Tibial nerve (tissue), 4 donors: Measurements from ENCODE around the gene MYRIP. TPM values are rescaled to one million over a fixed set of nuclear protein-coding genes. Genes with fewer than 3 reads are reported as not detected.

Experiments
- DNase-seq, 2 donors: peaks; one replicate each; pipeline ENCODE4 v3.0.0-alpha.2; 2019; ENCODE audit warnings: low spot score in 2 of 2
- H3K27ac ChIP-seq, 4 donors: fragments of 200-600 bp; sonication (generic) in 3 of 4; one replicate each; pipeline ENCODE4 v1.5.1; 2017 to 2019; ENCODE audit warnings: mild to moderate bottlenecking in 1 of 4
- H3K27me3 ChIP-seq, 2 donors: fragments of 200-600 bp; sonication (generic) in 1 of 2; one replicate each; pipeline versions ENCODE4 v1.5.1 to v1.6.0; 2017 to 2019
- H3K36me3 ChIP-seq, 3 donors: fragments of 200-600 bp; sonication (generic); one replicate each; pipeline ENCODE4 v1.5.1; 2018 to 2019
- H3K4me1 ChIP-seq, 4 donors: fragments of 200-600 bp; sonication (generic) in 3 of 4; one replicate each; pipeline ENCODE4 v1.5.1; 2017 to 2019
- H3K4me3 ChIP-seq, 4 donors: fragments of 200-600 bp; sonication (generic) in 3 of 4; one replicate each; pipeline ENCODE4 v1.5.1; 2017 to 2019; ENCODE audit warnings: mild to moderate bottlenecking in 1 of 4, moderate library complexity in 1 of 4
- H3K9me3 ChIP-seq, 4 donors: fragments of 200-600 bp; sonication (generic) in 3 of 4; one replicate each; pipeline ENCODE4 v1.5.1; 2017 to 2019
- EP300 ChIP-seq, 2 donors: sonication (generic); formaldehyde crosslinking; IDR thresholded peaks; one replicate each; pipeline ENCODE4 v1.6.1; 2017; ENCODE audit warnings: antibody characterized with exemption in 2 of 2, mild to moderate bottlenecking in 1 of 2
- POLR2A ChIP-seq, 2 donors: fragments of 450-650 bp; IDR thresholded peaks; one replicate each; pipeline ENCODE4 v1.6.1; 2017; ENCODE audit warnings: antibody characterized with exemption in 2 of 2, mild to moderate bottlenecking in 2 of 2, moderate library complexity in 2 of 2
- WGBS, 2 donors: methylation state at CpG; one replicate each; pipeline ENCODE4 v1.1.5; 2018; 5-methylcytosine and 5-hydroxymethylcytosine counted together
- total RNA-seq, 4 donors: library from RNA; depleted of rRNA; stranded (reverse); fragments of >200 nt; gene quantifications; one replicate each; pipeline ENCODE4 v1.1.0, GENCODE V29; 2016
- TF ChIP-seq, protein P1 (sequence below), 5 experiments: fragments of 200-600 bp in 3 of 5; fragments of 450-650 bp in 2 of 5; sonication (generic) in 3 of 5; IDR thresholded peaks; one replicate each; pipeline ENCODE4 v1.5.1; 2016 to 2019; ENCODE audit warnings: antibody characterized with exemption in 5 of 5, mild to moderate bottlenecking in 3 of 5, moderate library complexity in 2 of 5

The MYRIP gene
- 10 to 100 TPM in 2 of 4 donors, 1 to 10 TPM in 2; 2.9 to 12.0 (median 9.9) TPM for total RNA-seq

DNA sequence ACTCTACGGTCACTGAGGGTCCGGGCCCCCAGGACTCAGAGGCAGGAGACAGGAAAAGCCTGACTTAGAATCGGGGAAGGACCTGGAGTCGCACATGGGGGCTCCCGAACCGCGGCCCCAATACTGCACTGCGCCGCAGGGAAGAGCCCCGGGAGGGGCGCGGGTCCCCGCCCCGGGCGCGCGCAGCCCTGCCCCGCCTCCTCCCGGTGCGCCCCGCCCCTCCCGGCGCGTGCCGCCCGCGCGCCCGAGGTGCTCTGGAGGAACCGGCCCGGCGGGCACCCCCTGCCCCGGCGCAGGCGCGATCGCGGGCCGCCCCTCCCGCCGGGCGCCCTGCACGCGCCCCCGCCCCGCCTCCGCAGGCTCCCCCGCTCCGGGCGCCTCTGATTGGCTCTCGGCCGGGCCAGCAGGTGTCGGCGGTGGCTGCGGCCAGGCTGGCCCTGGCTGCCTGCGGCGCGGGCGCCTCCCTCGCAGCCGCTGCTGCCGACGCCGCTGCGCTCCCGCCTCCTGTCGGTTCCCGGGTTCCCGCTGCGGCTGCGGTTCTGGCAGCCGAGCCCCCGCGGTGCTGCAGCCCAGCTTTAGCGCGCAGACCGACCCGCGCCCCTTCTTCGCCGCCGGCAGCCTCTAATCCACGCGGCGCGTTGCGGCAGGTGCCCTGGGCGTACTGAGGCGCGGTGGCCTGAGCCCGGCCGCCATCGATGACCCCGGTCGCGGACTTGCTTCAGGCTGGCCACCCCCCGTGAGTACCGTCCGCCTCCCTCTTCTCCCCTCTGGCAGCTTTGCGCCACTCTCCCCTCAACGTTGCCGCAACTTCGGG, at the start of gene MYRIP:
TSS of gene MYRIP (plus strand) at position 429 of the 814 bp plus-strand sequence. CDS start 91,208 bp downstream, outside the sequence.
- H3K9me3 ChIP-seq, result no peaks in the 10 kb centered on the region
- H3K27me3 ChIP-seq, result peaks cover 0 to 25% of the 10 kb centered on the region in 2 donors
- H3K4me3 ChIP-seq, result peak within 1 kb of the TSS; percentile 34 to 64 (median 48)
- H3K4me1 ChIP-seq, result peaks cover 0 to 28% (median 5%) of the 10 kb centered on the region in 4 donors
- no peak for DNase-seq
- WGBS, 2 donors, result 1 to 2% methylated on average over 25 to 27 of the region's 103 CpGs
- H3K27ac ChIP-seq, result peak within 1 kb of the TSS in 1 of 4 donors; percentile 70
- no peaks in the 10 kb centered on the region for H3K36me3 ChIP-seq
- TF ChIP-seq EP300 (IDR thresholded peaks at IDR 0.05) (peak in 1 of 2 donors; percentile 7), POLR2A (IDR thresholded peaks at IDR 0.05) (no peak)

DNA sequence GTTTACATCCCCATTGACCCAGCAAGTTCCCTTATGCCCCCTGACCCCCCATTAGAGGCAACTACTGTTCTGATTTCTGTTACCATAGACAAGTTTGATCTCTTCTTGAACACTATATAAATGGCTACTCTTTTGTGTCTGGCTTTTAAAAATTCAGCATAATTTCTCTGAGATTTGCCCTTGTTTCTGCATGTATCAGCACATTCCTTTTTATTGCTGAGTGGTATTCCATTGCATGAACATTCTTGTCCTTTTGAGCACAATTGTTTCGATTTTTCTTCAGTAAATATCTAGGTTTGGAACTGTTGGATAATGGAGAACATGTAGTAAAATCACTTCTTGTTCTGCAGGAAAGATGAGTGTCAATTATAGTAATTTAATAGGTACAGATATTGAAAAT, 49.1 kb upstream of the MYRIP start:
- H3K27me3 ChIP-seq, result no peaks in the 10 kb centered on the region
- 73 to 80% methylated on average over 1 of the region's 1 CpG for WGBS, 2 donors

GRCh38 chr3:39762537-39763070, 46.8 kb upstream of the MYRIP start:
- TF ChIP-seq EP300 (IDR thresholded peaks at IDR 0.05), result no peak
- TF ChIP-seq, protein P1, sequence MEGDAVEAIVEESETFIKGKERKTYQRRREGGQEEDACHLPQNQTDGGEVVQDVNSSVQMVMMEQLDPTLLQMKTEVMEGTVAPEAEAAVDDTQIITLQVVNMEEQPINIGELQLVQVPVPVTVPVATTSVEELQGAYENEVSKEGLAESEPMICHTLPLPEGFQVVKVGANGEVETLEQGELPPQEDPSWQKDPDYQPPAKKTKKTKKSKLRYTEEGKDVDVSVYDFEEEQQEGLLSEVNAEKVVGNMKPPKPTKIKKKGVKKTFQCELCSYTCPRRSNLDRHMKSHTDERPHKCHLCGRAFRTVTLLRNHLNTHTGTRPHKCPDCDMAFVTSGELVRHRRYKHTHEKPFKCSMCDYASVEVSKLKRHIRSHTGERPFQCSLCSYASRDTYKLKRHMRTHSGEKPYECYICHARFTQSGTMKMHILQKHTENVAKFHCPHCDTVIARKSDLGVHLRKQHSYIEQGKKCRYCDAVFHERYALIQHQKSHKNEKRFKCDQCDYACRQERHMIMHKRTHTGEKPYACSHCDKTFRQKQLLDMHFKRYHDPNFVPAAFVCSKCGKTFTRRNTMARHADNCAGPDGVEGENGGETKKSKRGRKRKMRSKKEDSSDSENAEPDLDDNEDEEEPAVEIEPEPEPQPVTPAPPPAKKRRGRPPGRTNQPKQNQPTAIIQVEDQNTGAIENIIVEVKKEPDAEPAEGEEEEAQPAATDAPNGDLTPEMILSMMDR (IDR thresholded peaks at IDR 0.05), result no peak
- no peak for TF ChIP-seq POLR2A (IDR thresholded peaks at IDR 0.05)
- no peaks in the 10 kb centered on the region for H3K9me3 ChIP-seq
- H3K4me1 ChIP-seq, result no peaks in the 10 kb centered on the region
- no peaks in the 10 kb centered on the region for H3K27me3 ChIP-seq
- H3K4me3 ChIP-seq, result no peak overlapping the region
- H3K36me3 ChIP-seq, result no peaks in the 10 kb centered on the region
- DNase-seq, result no peak
- H3K27ac ChIP-seq, result no peak overlapping the region
- WGBS, 2 donors, result 59 to 62% methylated on average over 1 of the region's 1 CpG

More for the DNA sequence above, 49.1 kb upstream of the MYRIP start:
- H3K4me3 ChIP-seq, result no peak overlapping the region
- H3K36me3 ChIP-seq, result no peaks in the 10 kb centered on the region
- no peak for DNase-seq
- TF ChIP-seq EP300 (IDR thresholded peaks at IDR 0.05) (no peak), POLR2A (IDR thresholded peaks at IDR 0.05) (no peak)
- TF ChIP-seq, protein P1 (IDR thresholded peaks at IDR 0.05), result no peak
- no peaks in the 10 kb centered on the region for H3K9me3 ChIP-seq
- no peaks in the 10 kb centered on the region for H3K4me1 ChIP-seq
- H3K27ac ChIP-seq, result no peak overlapping the region

- TF ChIP-seq EP300 (IDR thresholded peaks at IDR 0.05) (no peak), POLR2A (IDR thresholded peaks at IDR 0.05) (no peak)
- TF ChIP-seq, protein P1 (IDR thresholded peaks at IDR 0.05), result no peak
These were observed 46.0 kb upstream of the MYRIP start for GRCh38 chr3:39763390-39763789.

DNA sequence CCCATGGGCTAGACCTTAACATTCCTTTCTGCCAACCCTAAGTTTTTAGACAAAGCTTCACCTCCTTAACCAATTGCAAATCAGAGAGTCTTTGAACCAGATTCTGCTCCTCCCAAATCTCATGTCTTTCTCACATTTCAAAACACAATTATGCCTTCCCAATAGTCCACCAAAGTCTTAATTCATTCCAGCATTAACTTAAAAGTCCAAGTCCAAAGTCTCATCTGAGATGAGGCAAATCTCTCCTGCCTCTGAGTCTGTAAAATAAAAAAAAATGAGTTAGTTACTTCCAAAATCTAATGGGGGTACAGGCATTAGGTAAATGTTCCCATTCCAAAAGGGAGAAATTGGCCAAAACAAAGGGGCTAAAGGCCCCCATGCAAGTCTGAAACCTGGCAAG, 43.8 kb upstream of the MYRIP start:
- H3K27ac ChIP-seq, result no peak overlapping the region
- DNase-seq, result no peak
- H3K9me3 ChIP-seq, result no peaks in the 10 kb centered on the region

More at GRCh38 chr3:39763390-39763789, 46.0 kb upstream of the MYRIP start:
- H3K27ac ChIP-seq, result no peak overlapping the region
- no peak for DNase-seq
- no peaks in the 10 kb centered on the region for H3K9me3 ChIP-seq
- no peaks in the 10 kb centered on the region for H3K27me3 ChIP-seq
- no peak overlapping the region for H3K4me3 ChIP-seq
- H3K36me3 ChIP-seq, result no peaks in the 10 kb centered on the region
- no peaks in the 10 kb centered on the region for H3K4me1 ChIP-seq

More for the DNA sequence above, 43.8 kb upstream of the MYRIP start:
- H3K36me3 ChIP-seq, result no peaks in the 10 kb centered on the region
- no peaks in the 10 kb centered on the region for H3K4me1 ChIP-seq
- no peaks in the 10 kb centered on the region for H3K27me3 ChIP-seq
- TF ChIP-seq, protein P1 (IDR thresholded peaks at IDR 0.05), result no peak
- TF ChIP-seq POLR2A (IDR thresholded peaks at IDR 0.05), result no peak
- no peak for TF ChIP-seq EP300 (IDR thresholded peaks at IDR 0.05)
- H3K4me3 ChIP-seq, result no peak overlapping the region
